ENCODE measurements around the gene ARSD.

GRCh38 chrX:2898846-2899512 lies 30.2 kb downstream of the ARSD start:
- TF ChIP-seq, protein P1, sequence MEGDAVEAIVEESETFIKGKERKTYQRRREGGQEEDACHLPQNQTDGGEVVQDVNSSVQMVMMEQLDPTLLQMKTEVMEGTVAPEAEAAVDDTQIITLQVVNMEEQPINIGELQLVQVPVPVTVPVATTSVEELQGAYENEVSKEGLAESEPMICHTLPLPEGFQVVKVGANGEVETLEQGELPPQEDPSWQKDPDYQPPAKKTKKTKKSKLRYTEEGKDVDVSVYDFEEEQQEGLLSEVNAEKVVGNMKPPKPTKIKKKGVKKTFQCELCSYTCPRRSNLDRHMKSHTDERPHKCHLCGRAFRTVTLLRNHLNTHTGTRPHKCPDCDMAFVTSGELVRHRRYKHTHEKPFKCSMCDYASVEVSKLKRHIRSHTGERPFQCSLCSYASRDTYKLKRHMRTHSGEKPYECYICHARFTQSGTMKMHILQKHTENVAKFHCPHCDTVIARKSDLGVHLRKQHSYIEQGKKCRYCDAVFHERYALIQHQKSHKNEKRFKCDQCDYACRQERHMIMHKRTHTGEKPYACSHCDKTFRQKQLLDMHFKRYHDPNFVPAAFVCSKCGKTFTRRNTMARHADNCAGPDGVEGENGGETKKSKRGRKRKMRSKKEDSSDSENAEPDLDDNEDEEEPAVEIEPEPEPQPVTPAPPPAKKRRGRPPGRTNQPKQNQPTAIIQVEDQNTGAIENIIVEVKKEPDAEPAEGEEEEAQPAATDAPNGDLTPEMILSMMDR (IDR thresholded peaks at IDR 0.05) = no peak
- no peak for TF ChIP-seq ZFX (IDR thresholded peaks at IDR 0.05; ENCODE audit: borderline replicate concordance)

Data from 22Rv1 (cell line).